Lower leg skin (tissue), 4 donors: ENCODE measurements around the gene CSRP1. TPM values are rescaled to one million over a fixed set of nuclear protein-coding genes. Genes with fewer than 3 reads are reported as not detected.

Experiments
- DNase-seq, 2 donors: peaks; one replicate each; pipeline ENCODE4 v3.0.0-alpha.2; 2019; ENCODE audit warnings: low spot score in 2 of 2
- H3K4me3 ChIP-seq: fragments of 200-600 bp; sonication (generic); 2 replicates; pipeline ENCODE4 v1.5.1; 2017; ENCODE audit warnings: mild to moderate bottlenecking, low read depth; ENCODE audit not compliant: poor library complexity, severe bottlenecking
- POLR2A ChIP-seq, 2 donors: fragments of 450-650 bp; IDR thresholded peaks; one replicate each; pipeline ENCODE4 v1.6.1; 2016 to 2017; ENCODE audit warnings: antibody characterized with exemption in 2 of 2, mild to moderate bottlenecking in 1 of 2, moderate library complexity in 1 of 2
- WGBS, 2 donors: methylation state at CpG; one replicate each; pipeline ENCODE4 v1.1.5; 2018; 5-methylcytosine and 5-hydroxymethylcytosine counted together
- intact Hi-C: fragments of 100-400 bp; cut with DNase I; formaldehyde crosslinking; loops from one replicate; pipeline ENCODE4 v1.15.0; 2023; ENCODE audit warnings: low total_unique reads
- total RNA-seq, 4 donors: library from RNA; depleted of rRNA; stranded (reverse); fragments of >200 nt; gene quantifications; one replicate each; pipeline ENCODE4 v1.1.0, GENCODE V29; 2016
- TF ChIP-seq, protein P1 (sequence below), 3 donors: fragments of 450-650 bp; IDR thresholded peaks; one replicate each; pipeline ENCODE4 v1.5.1; 2016; ENCODE audit warnings: antibody characterized with exemption in 3 of 3, mild to moderate bottlenecking in 3 of 3, moderate library complexity in 2 of 3

Gene CSRP1
- total RNA-seq, 4 donors from 2014 or later, result 310 to 627 (median 401) TPM

DNA sequence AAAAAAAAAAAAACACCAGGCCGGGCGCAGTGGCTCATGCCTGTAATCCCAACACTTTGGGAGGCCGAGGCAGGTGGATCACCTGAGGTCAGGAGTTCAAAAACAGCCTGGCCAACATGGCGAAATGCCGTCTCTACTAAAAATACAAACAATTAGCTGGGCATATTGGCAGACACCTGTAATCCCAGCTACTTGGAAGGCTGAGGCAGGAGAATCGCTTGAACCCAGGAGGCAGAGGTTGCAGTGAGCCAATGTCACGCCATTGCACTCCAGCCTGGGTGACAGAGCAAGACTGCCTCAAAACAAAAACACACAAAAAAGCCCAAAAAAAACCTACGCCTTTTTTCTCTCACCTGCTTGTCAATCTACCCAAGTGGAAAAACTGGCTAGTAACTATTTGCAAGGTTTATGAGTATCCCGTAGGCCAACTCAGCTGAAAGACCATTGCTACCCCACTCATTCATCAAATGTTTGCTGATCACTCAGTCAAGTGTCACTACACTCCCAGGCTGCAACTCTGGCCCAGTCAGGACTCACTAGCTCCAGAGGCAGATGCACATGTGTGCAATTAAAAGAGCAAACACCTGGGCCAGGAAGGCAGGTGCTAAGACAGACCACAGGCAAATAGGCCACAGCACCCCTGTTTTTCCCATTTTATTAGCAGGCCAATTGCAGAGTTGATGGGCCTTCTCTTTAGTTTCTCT, 2.0 kb downstream of the CSRP1 start:
- DNase-seq, result no peak
- TF ChIP-seq POLR2A (IDR thresholded peaks at IDR 0.05), result no peak
- TF ChIP-seq, protein P1, sequence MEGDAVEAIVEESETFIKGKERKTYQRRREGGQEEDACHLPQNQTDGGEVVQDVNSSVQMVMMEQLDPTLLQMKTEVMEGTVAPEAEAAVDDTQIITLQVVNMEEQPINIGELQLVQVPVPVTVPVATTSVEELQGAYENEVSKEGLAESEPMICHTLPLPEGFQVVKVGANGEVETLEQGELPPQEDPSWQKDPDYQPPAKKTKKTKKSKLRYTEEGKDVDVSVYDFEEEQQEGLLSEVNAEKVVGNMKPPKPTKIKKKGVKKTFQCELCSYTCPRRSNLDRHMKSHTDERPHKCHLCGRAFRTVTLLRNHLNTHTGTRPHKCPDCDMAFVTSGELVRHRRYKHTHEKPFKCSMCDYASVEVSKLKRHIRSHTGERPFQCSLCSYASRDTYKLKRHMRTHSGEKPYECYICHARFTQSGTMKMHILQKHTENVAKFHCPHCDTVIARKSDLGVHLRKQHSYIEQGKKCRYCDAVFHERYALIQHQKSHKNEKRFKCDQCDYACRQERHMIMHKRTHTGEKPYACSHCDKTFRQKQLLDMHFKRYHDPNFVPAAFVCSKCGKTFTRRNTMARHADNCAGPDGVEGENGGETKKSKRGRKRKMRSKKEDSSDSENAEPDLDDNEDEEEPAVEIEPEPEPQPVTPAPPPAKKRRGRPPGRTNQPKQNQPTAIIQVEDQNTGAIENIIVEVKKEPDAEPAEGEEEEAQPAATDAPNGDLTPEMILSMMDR (IDR thresholded peaks at IDR 0.05), result no peak
- H3K4me3 ChIP-seq, result no peak overlapping the region
- 75 to 85% methylated on average over 9 of the region's 9 CpGs for WGBS, 2 donors
- intact Hi-C loops, result no loop called here

DNA sequence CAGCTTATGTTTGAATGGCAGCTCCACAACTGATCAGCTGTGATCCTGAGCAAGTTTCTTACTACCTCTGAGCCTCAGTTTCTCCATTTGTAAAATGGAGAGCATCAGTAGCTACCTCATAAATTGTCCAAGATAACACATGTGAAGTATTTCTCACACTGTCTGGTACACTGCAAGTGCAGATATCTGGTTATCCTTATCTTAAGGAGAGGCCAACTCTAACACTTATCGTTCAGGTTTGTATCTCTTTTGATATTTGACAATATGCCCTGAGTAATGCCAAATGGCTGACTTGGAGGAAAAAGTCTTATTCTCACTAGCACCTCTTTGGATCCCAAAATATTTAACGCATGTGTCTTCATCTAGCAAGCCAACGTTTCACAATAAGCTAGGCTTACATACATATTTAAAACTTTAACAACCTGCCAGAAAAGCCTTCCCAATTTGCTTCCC, 2.7 kb downstream of the CSRP1 start:
- TF ChIP-seq, protein P1 (IDR thresholded peaks at IDR 0.05), result no peak
- TF ChIP-seq POLR2A (IDR thresholded peaks at IDR 0.05), result no peak
- intact Hi-C loops, result no loop called here

GRCh38 chr1:201503397-201504176, 3.3 kb downstream of the CSRP1 start:
- WGBS, 2 donors, result 39 to 41% methylated on average over 13 of the region's 13 CpGs
- no peak for DNase-seq
- intact Hi-C loops, result no loop called here
- TF ChIP-seq POLR2A (IDR thresholded peaks at IDR 0.05), result no peak
- no peak overlapping the region for H3K4me3 ChIP-seq

More for the DNA sequence above, 2.7 kb downstream of the CSRP1 start:
- H3K4me3 ChIP-seq, result no peak overlapping the region
- WGBS, 2 donors, result 58% methylated on average over 3 of the region's 3 CpGs
- DNase-seq, result no peak

- intact Hi-C loops, result no loop called here
- no peak for DNase-seq
- TF ChIP-seq, protein P1 (IDR thresholded peaks at IDR 0.05), result no peak
- TF ChIP-seq POLR2A (IDR thresholded peaks at IDR 0.05), result no peak
- 80 to 83% methylated on average over 3 of the region's 3 CpGs for WGBS, 2 donors
- H3K4me3 ChIP-seq, result no peak overlapping the region
Observed at GRCh38 chr1:201502511-201502857, 4.4 kb downstream of the CSRP1 start.

- WGBS, 2 donors, result 72% methylated on average over 9 to 10 of the region's 10 CpGs
- no peak overlapping the region for H3K4me3 ChIP-seq
- TF ChIP-seq POLR2A (IDR thresholded peaks at IDR 0.05), result no peak
- TF ChIP-seq, protein P1 (IDR thresholded peaks at IDR 0.05), result no peak
- intact Hi-C loops, result no loop called here
- DNase-seq, result no peak
Observed at GRCh38 chr1:201501812-201502510, 5.0 kb downstream of the CSRP1 start.

DNA sequence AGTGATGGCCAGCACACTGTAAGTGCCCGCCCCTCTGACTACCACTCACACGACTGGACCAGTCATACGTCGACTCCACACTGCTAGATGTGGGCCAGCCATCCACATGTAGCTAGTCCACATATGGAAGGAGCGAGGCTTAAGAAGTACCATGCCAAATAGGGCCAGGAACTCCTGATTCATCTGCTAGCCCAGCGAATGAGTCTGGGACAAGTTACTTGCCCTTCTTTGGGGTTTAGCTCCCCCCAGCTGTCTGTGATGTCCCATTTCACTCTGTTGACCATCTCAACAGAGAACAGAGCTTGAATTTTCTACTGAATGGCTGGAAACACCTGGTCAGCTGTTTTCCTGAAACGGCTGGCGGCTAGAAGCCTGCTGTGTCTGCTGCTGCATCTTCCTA, 5.8 kb downstream of the CSRP1 start:
- no peak overlapping the region for H3K4me3 ChIP-seq

More for the DNA sequence above, 5.8 kb downstream of the CSRP1 start:
- 84 to 90% methylated on average over 8 of the region's 8 CpGs for WGBS, 2 donors
- no peak for TF ChIP-seq POLR2A (IDR thresholded peaks at IDR 0.05)
- TF ChIP-seq, protein P1 (IDR thresholded peaks at IDR 0.05), result no peak
- no peak for DNase-seq
- intact Hi-C loops, result no loop called here
